Peyer's patch (tissue), 4 donors: ENCODE data around the gene SLC34A3.

Experiments
- CTCF ChIP-seq, 6 experiments: fragments of 450-650 bp in 4 of 6; fragments of 200-600 bp in 2 of 6; sonication (generic) in 1 of 6; IDR thresholded peaks; one replicate each; pipeline ENCODE4 v1.5.1; 2017 to 2019; ENCODE audit warnings: antibody characterized with exemption in 6 of 6, mild to moderate bottlenecking in 3 of 6, moderate library complexity in 1 of 6
- POLR2A ChIP-seq, 2 donors: fragments of 450-650 bp; IDR thresholded peaks; one replicate each; pipeline ENCODE4 v1.5.1; 2017; ENCODE audit warnings: antibody characterized with exemption in 2 of 2, mild to moderate bottlenecking in 2 of 2, moderate library complexity in 2 of 2

- TF ChIP-seq POLR2A (IDR thresholded peaks at IDR 0.05) (no peak), CTCF (IDR thresholded peaks at IDR 0.05) (no peak)
These were observed 20.4 kb downstream of the SLC34A3 start, which contains the start of gene STPG3 for GRCh38 chr9:137251194-137251461.
